Vagina (tissue), 2 donors: ENCODE results near the gene SSR3.

Experiments
- POLR2AphosphoS5 ChIP-seq, 2 donors: sonication (generic); formaldehyde crosslinking; IDR thresholded peaks; one replicate each; pipeline ENCODE4 v1.9.0; 2017; ENCODE audit warnings: antibody characterized with exemption in 2 of 2, mild to moderate bottlenecking in 2 of 2, low read depth in 1 of 2; ENCODE audit not compliant: insufficient read depth in 1 of 2
- TF ChIP-seq, protein P1 (sequence below), 3 experiments: fragments of 450-650 bp in 2 of 3; fragments of 200-600 bp in 1 of 3; sonication (generic) in 1 of 3; IDR thresholded peaks; one replicate each; pipeline ENCODE4 v1.5.1; 2017 to 2019; ENCODE audit warnings: antibody characterized with exemption in 3 of 3, mild to moderate bottlenecking in 2 of 3, moderate library complexity in 2 of 3

- TF ChIP-seq, protein P1, sequence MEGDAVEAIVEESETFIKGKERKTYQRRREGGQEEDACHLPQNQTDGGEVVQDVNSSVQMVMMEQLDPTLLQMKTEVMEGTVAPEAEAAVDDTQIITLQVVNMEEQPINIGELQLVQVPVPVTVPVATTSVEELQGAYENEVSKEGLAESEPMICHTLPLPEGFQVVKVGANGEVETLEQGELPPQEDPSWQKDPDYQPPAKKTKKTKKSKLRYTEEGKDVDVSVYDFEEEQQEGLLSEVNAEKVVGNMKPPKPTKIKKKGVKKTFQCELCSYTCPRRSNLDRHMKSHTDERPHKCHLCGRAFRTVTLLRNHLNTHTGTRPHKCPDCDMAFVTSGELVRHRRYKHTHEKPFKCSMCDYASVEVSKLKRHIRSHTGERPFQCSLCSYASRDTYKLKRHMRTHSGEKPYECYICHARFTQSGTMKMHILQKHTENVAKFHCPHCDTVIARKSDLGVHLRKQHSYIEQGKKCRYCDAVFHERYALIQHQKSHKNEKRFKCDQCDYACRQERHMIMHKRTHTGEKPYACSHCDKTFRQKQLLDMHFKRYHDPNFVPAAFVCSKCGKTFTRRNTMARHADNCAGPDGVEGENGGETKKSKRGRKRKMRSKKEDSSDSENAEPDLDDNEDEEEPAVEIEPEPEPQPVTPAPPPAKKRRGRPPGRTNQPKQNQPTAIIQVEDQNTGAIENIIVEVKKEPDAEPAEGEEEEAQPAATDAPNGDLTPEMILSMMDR (IDR thresholded peaks at IDR 0.05) = no peak
- TF ChIP-seq POLR2AphosphoS5 (IDR thresholded peaks at IDR 0.05; ENCODE audit: insufficient read depth in 1 of 2, low read depth in 1 of 2) = no peak
Observed at GRCh38 chr3:156581954-156582353, 27.0 kb upstream of the SSR3 start.
